Activated CD8-positive, alpha-beta memory T cell treated with anti-CD3 and anti-CD28 coated beads for 4 hours (primary cell): Measurements from ENCODE around the gene MEGF11.

Experiments
- DNase-seq, 2 donors: peaks; one replicate each; pipeline ENCODE4 v3.0.0-alpha.2; 2020; ENCODE audit warnings: low read depth in 2 of 2

MEGF11 gene

DNA sequence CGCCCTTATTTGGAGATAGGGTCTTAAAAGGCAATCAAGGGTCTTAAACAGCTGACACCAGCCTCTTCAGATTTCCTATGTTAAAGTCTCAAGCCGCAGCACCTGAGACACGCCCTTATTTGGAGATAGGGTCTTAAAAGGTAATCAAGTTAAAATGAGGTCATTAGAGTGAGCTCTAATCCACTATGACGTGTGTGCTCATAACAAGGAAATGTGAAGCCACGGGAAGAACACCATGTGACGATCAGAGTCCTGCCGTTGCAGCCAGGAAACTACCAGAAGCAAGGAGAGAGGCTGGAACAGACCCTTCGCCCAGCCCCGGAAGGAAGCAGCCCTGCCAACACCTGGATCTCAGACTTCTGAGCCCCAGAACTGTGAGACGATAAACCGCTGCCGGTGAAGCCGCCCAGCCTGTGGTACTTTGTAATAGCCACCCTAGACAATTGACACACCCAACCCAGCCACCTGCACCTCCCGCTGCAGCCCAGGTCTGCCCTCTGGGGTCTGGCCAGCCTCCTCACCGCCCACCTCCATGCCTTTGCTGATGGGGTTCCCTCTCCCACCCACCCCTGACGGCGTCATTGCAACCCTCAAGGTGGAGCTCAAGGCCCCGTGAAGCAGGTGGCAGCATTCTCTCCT lies 137.9 kb downstream of the MEGF11 start:
- DNase-seq, result no peak

DNA sequence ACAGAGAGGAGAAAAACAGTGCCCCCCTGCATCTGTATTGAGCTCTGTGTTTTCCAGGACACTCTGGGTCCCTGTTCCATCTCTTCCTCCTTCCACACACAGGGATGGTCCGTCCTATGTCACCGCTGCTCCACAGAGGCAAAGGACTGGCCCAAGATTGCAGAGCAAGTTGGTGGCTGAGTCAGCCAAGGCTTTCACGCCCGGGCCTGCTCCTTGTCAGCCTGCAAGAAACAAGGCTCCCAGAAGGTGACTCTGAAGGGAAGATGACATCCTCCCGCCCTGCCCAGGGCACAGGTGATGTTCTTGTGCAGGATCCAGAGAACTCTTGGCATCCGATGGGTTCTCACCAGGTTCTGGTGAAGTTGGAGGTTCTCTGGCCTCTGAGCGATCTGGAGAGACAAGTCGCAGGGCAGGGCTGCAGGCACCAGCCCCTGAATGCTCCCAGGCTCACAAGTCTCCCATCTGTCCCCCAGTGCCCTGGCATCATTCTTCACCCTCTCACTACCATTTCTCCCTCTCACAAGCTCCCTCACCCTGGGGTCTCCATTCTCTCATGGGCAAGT lies 138.6 kb downstream of the MEGF11 start:
- no peak for DNase-seq

DNA sequence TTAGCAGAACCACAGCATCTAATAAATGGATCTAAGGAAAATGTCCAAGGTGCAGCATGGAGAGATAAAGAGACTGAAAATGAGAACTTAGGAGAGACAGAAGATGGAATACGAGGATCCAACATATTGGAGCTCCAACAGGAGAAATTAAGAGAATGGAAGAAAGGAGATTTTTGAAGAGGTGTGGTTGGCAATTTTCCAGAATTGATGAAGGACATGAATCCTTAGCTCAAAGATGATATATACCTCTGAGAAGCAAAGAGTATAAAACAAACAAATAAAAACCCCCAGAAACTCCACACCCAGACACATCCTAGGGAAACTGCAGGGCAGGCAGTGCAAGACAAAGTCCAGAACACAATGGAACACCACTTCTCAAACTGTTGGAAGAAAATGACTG lies 141.2 kb downstream of the MEGF11 start:
- DNase-seq, result no peak

DNA sequence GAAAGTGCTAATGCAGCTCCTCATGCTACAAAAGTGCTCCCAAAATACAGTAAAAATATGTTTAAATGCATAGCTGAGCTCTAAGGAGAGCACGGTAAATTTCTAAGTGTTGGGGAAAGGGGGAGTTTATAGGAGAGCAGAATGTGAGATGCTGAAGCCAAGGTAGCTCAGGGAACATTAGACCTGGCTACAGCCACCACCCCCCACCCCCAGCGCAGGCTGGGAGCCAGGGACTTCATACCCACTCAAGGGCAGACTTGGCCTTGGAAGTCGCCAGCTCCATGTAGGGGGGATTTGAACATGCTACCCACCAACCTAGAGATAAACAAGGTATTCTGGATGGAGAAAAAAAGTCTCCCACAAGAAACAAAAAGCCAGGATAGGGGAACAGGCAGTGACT lies 142.2 kb downstream of the MEGF11 start:
- no peak for DNase-seq

DNA sequence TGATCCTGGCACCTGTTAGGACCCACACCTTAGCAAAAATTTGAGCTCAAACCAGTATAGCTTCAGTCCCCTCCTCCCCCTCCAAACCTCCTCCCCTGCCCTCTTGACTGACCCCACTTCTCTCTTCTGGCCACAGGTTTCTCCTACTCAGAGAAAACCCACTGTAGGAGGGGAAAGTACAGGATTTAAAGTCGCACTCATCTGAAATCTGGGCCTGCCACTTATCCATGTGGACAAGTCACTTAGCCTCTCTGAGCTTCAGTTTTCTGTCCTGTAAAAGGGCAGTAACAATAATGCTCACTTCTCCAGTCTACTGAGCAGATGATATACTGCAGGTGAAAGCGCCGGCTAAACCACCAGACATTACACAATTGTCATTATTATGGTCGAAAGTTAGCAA lies 142.7 kb downstream of the MEGF11 start:
- DNase-seq, result no peak

DNA sequence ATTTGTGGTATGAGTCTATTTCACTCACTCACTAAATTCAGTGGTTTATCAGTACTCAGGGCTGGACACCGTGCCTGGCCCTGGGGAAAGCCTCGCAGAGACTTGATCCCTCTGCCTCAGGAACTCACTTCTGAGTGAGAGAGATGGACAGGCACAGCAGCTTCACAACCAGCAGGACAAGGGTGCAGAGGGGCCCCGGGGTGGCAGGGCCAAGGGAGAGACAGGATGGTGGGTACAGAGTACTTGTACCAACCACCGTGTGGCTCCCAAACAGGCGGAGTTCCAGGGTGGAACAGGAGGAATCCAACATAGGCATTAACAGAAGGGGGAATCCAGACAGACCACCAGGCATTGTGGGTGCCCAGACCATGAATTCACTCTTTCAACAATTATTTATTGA lies 143.7 kb downstream of the MEGF11 start:
- no peak for DNase-seq

DNA sequence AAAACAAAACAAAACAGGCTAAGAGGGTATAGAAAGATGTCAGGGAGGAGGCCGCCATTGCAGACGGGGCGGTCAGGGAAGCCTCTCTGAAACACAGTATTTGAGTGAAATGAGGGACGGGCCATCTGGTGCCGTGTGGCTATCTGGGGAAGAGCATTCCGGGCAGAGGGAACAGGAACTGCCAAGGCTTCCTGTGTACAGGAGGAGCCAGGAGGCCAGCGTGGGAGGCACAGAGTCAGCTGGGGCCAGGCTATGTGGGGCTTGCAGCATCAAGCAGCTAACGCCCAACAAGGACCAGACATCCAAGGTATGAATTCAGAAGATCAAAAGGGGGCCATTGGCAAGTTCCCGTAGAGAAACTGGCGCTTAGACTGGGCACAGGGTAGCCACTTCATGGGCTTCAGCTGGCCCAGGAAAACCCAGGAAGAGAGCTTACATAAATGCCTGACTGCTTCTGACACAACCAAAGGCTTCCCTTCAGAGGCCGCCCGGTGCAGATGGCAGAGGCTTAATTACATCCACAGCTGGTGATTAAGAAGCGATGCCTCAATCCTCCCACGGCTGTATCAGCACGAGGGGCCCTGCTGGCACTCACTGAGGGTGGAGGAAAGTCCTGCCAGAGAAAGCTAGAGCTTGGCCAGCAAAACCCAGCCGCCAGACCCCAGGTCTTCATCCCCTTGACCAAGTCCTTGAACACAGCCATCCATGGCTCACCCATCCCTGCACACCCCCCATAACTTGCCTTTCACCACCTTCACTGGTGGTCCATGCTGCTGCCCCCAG lies 144.9 kb downstream of the MEGF11 start:
- no peak for DNase-seq

DNA sequence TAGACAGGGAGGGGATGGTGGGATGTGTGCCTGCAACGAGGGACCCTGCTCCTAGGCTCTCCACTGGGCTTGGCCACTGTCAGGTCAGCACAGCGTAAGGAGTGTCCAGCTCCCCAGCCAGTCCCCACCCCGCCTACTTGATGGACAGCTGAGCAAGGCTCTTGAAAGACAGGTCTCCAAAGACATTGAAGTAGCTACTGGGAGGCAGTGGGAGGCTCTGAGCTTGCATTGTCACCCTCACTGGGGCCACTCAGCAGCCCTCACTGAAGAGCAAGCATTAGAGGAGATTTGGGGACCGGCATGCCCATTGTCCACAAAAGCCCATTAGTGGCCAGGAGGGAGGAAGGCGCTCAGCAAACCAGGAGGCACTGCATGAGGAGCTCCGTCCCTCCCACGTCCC lies 146.5 kb downstream of the MEGF11 start:
- no peak for DNase-seq

DNA sequence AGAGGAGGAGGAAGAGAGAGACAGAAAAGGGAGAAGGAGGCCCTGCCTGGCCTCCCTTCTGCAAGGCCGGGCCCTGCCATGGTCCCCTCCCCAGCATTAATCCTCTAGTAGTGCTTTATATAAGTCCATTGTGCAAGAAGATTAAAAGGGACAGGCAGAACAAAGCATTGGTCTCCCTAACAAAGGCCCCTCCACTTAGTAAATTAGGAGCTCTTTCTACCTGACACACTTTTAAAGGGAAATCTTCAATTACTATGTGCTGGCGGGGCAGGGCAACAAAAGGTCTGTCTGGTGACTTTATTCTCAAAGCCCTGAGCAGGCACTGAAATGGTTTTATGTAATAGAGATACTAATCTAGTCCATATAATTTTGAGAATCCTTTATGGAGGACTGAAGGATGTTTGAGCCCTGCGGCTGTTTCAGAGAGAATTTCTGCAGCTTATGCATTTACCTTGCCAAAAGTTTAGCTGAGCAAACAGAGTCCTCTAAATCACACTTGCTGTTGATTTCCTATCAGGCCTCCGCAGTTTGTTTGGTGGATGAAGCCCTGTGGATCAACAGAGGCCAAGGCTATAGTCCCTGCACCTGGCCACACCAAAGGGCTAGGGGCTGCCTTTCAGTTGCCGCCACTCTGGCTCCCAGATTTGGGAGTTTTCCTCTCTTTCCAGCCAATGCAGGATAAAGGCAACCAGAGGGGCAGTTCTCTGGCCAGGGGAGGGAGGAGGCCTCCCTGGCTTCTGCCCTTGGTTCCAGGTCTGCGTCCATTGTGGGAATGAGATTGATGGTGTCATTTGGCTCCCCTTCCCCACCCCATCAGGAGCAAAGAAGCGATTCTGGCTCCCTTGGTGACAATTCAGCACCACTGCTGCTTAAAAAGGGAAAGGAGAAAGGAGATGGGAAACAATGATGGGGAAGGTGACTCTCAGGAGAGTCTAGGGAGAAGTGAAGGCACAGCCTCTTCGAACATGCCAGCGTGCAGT lies 148.0 kb downstream of the MEGF11 start:
- DNase-seq, result no peak

DNA sequence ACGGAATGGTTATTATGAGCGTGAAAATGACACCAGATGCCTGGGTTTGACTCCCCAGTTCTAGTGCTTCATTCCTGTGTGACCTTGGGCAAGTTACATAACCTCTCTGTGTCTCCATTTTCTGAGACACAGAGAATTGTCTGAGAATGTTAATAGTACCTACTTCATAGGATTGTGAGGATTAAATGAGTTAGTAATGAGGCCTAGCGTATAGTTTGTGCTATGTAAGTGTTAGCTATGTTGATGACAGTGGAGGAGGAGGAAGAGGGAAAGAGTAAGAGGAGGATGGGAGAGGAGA lies 150.3 kb downstream of the MEGF11 start:
- DNase-seq, result no peak

DNA sequence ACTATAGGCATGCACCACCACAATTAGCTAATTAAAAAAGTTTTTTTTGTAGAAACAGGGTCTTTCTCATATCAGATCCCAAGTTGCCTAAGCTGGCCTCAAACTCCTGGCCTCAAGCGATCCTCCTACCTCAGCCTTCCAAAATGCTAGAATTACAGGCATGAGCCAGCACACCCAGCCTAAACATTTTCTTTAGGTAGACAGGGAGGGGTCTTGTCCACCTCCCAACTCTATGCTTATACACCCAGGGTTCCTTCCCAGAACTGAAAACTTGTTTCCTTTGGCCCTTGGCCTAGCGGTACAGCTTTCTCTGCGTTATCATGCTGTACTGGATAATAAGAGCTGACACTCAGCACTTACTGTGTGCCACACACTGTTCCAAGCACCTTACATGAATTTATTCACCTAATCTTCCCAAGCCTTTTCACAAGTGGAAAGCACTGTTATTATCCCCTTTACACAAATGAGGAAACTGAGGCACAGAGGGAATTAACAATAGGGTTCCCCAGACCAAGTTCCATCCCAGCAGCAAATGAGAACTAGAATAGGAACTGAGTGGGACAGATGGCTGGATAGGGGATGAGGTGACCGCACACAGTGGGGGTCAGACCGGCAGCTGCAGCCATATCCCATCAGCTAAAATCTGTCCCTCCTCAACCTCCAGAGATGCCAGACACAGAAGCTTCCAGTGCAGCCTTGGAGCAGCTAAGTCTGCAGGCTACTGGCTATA lies 150.8 kb downstream of the MEGF11 start:
- no peak for DNase-seq

DNA sequence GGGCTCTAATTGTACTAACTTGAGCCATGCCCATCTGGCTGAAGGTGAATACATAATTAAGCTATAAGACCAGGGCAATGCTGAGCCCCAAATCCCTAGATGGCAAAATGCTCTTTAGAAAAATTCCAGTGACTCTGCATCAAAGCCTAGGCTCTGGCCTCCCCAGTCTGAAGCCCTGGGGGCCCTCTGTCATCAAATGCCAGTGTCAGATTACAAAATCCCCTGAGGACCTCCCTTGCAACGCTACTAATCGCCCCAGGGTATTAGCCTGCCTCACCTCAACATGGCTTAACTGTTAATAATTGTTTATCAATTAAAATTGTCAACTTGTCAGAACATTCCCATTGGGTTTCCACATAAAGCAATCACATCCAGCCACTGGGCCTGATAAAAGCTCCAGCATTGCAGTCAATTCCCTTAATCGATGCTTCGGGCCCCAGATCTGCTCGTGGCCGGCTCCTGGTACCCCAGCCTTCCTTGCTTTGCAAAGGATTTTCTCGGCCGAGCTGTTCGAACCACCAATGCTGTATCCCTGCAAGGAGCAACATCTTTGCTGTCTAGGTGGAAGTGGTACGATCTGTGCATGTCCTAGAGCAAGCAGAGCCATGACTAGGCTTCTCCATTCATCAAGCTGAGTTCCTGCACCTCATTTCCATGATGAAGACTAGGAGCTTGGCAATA lies 151.7 kb downstream of the MEGF11 start:
- DNase-seq, result no peak

DNA sequence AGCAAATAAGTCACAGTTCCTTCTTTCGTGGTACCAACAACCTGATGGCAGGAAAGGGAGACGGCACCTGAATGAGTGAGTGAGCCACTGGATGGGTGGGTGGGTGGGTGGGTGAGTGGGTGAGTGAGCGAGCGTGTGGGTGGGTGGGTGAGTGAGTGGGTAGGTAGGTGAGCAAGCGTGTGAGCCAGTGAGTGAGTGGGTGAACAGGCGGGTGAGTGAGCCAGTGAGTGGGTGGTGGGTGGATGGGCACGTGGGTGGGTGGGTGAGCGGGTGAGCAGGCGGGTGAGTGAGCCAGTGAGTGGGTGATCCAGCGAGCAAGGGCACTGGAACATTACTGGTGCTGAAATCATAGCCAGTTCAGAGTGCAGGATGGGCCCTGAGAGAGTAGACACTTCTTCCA lies 152.8 kb downstream of the MEGF11 start:
- peak in 1 of 2 donors; percentile 3 for DNase-seq

DNA sequence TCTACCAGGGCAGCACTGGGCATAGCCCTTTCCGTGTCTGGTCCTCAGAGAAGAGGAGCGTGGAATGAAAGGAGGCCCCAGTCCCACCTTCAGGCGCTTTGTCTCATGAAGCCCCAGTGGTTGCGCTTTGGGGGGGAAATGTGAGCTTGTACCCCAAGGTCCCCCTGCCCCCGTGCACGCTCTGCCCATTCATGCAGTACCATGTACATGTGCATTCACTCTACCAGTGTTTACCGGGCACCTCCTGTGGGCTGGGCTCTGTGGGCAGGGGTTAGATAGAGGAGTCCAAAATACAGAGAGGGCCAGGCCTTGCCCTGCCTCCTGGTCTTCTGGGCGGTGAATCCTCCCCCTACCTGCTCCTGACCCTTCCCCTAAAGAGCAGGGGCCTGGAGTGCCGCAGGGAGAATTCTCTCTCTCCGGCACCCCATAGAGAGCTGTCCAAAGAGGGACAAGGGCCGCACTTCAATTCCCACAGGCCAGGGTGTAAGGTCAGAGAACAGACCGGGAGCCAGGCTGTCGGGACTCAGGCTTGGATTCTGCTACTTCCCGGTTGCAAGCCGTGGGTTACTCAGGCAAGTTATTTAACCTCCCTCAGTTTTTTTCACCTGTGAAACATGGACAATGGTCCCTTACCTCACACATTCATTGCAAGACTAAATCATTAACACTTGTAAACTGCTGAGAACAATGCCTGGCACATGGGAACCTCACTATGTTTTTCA lies 153.4 kb downstream of the MEGF11 start:
- DNase-seq, result no peak

DNA sequence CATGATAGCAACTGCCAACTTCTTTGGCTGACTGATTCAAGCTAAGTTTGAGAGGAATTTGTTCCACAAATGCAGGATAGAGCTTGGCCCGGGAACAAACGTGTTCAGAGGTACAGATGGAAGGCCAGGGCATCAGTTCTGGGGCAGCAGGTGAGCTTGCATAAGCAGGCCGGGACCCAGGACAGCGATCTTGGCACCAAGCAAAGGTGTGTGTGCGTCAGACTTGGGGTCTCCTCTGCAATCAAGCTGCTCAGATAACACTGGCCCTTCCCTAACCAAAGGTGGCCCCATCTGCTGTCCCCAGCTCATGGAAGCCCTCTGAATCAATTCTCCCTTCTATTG lies 155.6 kb downstream of the MEGF11 start:
- DNase-seq, result no peak

DNA sequence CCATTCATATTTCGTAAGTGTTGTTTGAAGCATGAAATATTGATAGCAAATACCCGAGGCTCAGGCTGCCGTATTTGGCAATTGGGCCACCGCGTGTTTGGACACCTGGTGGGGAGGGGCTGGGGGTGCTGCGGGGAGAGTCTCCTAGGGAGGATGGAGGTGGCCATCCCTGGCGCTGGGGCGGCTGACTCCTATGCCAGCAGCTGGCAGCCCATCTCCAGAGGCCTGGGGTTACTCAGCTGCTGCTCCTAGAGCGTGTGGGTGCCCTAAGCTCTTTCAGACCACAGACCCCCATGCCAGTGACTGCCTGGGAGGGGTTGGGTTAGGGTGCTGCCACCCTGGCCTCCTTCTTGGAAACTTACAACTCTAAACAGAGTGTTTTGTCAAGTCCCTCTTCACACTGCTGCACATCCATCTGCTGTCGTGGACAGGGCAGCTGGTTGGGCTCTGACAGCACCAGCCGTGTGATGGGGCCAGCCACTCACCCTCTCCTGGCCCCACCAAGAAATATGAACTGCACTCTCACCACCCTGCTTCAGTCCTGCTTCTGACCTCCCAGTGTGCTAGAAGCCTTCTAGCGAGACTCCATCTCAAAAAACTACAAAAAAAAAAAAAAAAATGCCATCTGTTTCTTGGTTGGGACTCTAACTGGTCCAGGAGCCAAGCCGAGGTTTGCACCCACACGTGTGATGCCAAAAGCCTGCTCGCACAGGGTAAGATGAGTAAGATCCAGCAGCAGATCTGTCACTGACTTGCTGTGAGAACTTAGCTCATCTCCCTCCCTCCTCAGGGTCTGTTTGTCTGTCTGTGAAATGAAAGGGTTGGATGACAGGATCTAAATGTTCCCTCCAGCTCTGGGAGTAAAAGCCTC lies 156.2 kb downstream of the MEGF11 start:
- DNase-seq, result no peak

DNA sequence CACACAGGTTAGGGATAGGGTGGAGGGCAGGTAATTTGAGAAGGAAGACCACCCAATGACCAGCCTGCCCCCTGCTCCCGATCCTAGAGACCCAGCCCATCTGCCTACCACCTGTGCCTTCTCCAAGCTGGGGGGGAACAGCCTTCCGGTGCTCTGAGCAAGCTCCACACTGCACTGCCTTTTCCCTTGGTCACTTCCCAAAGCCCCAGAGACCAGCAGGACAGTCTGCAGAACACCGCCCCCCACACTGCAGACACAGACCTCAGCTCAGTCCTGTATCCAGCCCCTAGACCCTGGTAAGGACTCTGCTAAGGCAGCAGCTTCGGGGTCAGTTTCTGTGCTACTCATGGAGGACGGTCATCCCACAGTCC lies 156.9 kb downstream of the MEGF11 start:
- DNase-seq, result no peak

DNA sequence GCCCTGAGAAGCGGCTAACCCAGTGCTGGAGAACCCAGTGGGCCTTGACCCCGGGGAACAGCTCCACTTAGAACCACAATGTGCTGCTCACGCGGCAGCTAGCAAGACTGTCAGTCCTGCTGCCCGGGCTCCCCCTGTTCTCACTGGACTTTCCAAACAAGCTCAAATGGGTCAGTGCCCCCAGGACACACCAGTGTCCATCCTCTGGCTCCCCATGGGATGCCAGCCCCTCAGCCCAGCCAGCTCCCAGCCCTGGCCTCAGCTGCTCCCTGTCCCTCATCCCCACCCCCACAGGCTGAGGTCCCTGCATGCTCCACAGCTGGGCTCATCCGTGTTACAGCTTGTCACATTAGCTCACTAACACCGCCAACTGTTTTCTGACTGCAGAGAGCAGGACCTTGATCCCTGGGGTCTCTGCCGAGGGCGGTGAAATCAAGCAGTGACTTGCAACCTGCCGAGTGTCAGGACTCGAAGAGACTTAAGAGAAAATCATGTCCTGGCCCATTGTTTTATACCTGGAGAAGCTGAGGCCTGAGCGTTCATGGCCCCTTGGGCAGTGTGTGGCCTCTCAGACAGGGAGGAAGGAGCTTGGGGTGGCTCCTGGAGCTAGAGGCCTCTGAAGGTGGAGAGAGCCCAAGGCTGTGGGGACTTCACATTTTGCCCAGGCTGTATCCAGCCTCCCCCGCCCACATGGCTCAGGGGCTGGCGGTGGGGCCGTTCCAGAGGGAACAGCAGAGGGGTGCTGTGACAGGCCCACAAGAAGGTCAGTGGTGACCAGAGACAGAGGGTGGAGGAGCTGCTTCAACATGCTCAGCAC lies 157.5 kb downstream of the MEGF11 start:
- no peak for DNase-seq

DNA sequence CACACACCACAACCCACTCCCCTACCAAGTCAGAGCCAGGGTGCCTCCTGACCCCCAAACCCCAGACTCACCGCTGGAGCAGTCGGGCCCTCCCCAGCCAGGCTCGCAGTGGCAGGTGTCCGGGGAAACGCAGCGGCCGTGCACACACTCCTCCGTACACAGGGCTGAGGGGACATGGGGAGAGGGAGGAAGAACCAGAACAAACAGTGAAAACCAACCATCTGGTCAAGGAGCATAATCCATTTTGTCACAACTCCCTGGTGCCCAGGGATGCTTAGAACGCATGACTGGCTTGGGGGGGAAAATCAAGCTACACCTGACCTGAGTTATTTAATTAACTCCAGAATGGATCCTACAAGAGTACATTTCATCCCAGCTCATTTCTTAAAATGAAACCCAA lies 159.2 kb downstream of the MEGF11 start:
- DNase-seq, result no peak
